Retinal pigment epithelial cell (primary cell): ENCODE data around the gene TEX35.

Experiments used
- DNase-seq: peaks from one replicate; pipeline ENCODE4 v3.0.0-alpha.2; 2010; ENCODE audit warnings: low read depth
- H3K4me3 ChIP-seq: 2 replicates; pipeline ENCODE4 v1.5.1; 2011; ENCODE audit warnings: mild to moderate bottlenecking, low read length, control low read depth, moderate library complexity
- CTCF ChIP-seq: conservative IDR thresholded peaks from 2 replicates; pipeline ENCODE4 v1.5.1; 2011; ENCODE audit warnings: low read depth, low read length, control low read depth, inconsistent platforms

The TEX35 gene

DNA sequence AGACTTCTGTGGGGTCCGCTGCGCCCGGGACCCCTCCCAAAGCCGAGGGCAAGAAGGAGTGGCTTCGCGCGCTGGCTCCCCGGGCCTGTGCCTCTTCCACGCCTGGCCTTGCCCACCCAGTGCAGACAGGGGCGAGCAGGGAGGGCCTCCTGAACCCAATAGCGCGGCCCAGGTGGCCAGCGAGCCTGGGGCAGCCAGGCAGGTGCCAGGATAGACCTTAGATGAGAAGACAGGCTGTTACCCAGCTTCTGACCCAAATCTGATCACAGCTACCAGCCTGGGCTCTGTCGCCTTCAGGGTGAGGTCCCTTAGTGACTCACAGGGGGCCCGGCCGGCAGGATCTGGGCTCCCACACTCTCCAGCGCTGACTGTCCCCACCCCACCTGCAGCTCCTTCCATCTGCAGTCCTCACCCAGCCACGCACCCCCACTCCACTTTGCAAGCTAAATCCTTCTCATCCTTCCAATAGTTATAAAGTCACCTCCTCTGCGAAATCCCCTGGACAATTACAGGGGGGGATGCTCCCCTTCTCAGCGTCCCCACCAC is 25.8 kb upstream of the TEX35 start:
- no peak for TF ChIP-seq CTCF
- no peak for DNase-seq
- peak overlapping the region; percentile 37 for H3K4me3 ChIP-seq

DNA sequence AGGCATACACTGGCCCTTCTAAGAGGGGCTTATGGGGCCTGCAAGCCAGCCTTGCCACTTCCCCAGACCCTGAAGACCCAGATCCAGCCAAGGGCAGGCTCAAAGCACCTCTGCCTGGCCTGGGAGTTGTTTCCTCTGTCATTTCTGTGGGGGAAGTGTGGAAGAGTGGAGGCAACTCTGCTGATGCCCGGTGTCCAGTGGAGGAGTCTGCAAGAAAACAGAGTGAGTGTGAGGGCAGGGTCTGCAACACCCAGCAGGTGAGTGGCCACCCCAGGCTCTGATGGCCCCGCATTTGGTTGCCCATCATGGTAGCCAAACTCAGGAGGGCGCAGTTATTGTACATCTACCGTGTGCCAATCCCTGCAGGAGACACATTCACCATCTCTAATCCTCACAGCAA is 24.5 kb upstream of the TEX35 start:
- no peak for TF ChIP-seq CTCF
- H3K4me3 ChIP-seq: no peak overlapping the region
- DNase-seq: no peak

- no peak overlapping the region for H3K4me3 ChIP-seq
- no peak for TF ChIP-seq CTCF
- no peak for DNase-seq
These were observed 23.5 kb upstream of the TEX35 start for GRCh38 chr1:178489399-178489798.

DNA sequence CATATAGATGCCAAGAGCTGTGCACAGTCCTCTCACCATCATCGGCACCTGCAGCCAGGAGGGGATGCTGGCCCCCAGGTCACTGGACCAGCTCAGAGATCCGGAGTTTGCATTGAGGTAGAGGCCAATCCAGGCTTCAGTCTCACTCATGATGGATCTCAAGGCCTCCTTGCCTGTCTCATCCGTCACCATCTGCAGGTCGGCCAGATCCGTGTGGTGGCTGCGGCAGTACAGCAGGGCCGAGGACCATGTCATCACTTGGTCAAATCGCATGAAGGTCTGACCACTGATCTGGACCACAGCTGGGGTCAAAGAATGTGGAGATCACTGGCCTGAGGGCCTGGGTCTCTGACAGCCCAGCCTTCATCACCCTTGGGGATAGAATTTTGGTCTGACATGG is 22.8 kb upstream of the TEX35 start:
- DNase-seq: no peak
- no peak for TF ChIP-seq CTCF
- no peak overlapping the region for H3K4me3 ChIP-seq

DNA sequence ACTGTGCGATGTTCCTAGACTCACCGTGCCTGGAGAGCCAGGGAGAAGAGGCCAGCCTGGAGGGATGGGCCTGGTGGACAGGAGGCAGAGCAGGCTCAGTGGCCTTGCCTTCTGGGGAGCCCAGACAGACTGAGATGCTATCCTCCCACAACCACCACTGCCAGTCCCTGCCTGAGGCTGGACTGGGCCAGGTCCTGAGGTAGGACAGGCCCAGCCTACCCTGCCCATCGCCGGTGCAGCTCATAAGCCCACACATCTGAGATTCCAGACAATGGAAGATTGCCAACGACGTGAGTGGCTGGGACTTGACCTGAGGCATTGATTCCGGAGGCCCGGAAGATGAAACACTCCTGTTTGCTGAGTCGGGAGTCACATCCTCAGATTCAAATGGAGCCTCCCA is 21.9 kb upstream of the TEX35 start:
- H3K4me3 ChIP-seq: no peak overlapping the region
- DNase-seq: no peak
- TF ChIP-seq CTCF: no peak

DNA sequence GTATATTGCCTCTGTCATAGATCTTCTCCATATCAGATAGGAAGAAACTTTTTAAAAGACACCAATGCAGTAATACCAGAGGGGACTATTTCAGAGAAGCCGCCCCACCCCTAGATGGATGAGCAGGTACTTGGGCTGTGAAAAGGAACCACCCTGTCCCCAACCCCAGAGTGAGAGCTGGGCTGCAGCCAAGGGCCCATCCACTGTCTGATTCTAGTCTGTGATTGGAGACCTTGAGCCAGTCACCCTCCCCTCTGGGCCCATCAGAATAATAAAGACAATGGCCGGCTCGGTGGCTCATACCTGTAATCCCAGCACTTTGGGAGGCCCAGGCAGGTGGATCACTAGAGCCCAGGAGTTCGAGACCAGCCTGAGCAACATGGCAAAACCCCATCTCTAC is 21.2 kb upstream of the TEX35 start:
- no peak overlapping the region for H3K4me3 ChIP-seq
- no peak for TF ChIP-seq CTCF
- DNase-seq: no peak

DNA sequence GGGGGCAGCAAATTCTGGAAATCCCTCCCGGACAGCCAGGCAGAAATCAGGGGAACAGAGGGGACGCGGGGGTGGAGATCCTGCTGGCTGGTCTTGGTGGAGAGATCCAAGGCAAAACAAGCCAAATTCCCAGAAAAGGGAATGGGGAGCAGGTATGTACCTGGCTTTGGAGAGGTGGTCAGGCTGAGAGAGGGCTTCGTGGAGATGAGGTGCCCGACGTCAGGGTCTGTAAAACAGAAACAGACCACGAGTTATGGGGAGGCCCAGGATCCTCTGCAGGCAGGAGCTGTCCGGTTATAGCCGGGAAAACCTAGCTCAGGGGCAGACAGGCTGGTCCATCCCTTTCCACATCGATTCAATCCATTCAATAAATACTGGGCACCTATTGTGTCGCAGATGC is 20.6 kb upstream of the TEX35 start:
- no peak for DNase-seq

More for the DNA sequence above, 20.6 kb upstream of the TEX35 start:
- H3K4me3 ChIP-seq: no peak overlapping the region
- TF ChIP-seq CTCF: no peak
